HEK293T (cell line): Measurements from ENCODE around the gene SEMA4D.

Experiments
- ARNT ChIP-seq: fragments of 450-650 bp; IDR thresholded peaks from 2 replicates; pipeline ENCODE4 v1.6.1; 2017; ENCODE audit warnings: mild to moderate bottlenecking
- BHLHE40 ChIP-seq: fragments of 450-650 bp; IDR thresholded peaks from 2 replicates; pipeline ENCODE4 v1.6.1; 2016; ENCODE audit warnings: mild to moderate bottlenecking, moderate library complexity, borderline replicate concordance
- CTBP1 ChIP-seq: fragments of 450-650 bp; IDR thresholded peaks from 2 replicates; pipeline ENCODE4 v1.6.1; 2016; ENCODE audit warnings: borderline replicate concordance
- ELF4 ChIP-seq: fragments of 450-650 bp; IDR thresholded peaks from 2 replicates; pipeline ENCODE4 v1.6.1; 2017; ENCODE audit warnings: antibody characterized with exemption
- FOXA1 ChIP-seq: fragments of 450-650 bp; IDR thresholded peaks from 2 replicates; pipeline ENCODE4 v1.6.1; 2016; ENCODE audit warnings: mild to moderate bottlenecking
- FOXM1 ChIP-seq: fragments of 450-650 bp; IDR thresholded peaks from 2 replicates; pipeline ENCODE4 v1.6.1; 2017; ENCODE audit warnings: mild to moderate bottlenecking, borderline replicate concordance
- HDGF ChIP-seq: fragments of 450-650 bp; IDR thresholded peaks from 2 replicates; pipeline ENCODE4 v1.6.1; 2017; ENCODE audit warnings: antibody characterized with exemption, borderline replicate concordance
- L3MBTL2 ChIP-seq: fragments of 450-650 bp; conservative IDR thresholded peaks from 2 replicates; pipeline ENCODE4 v1.6.1; 2016; ENCODE audit warnings: mild to moderate bottlenecking
- LEF1 ChIP-seq: fragments of 450-650 bp; IDR thresholded peaks from 2 replicates; pipeline ENCODE4 v1.6.1; 2017; ENCODE audit warnings: mild to moderate bottlenecking, borderline replicate concordance
- NFRKB ChIP-seq: fragments of 450-650 bp; IDR thresholded peaks from 2 replicates; pipeline ENCODE4 v1.6.1; 2016; ENCODE audit warnings: mild to moderate bottlenecking, moderate library complexity
- SP1 ChIP-seq: fragments of 450-650 bp; IDR thresholded peaks from 2 replicates; pipeline ENCODE4 v1.6.1; 2017
- SUZ12 ChIP-seq: fragments of 450-650 bp; IDR thresholded peaks from 2 replicates; pipeline ENCODE4 v1.6.1; 2016; ENCODE audit warnings: mild to moderate bottlenecking
- ZNF384 ChIP-seq: fragments of 450-650 bp; IDR thresholded peaks from 2 replicates; pipeline ENCODE4 v1.6.1; 2016

GRCh38 chr9:89360465-89360864, 137.4 kb downstream of the SEMA4D start:
- no peak for TF ChIP-seq ELF4
- TF ChIP-seq HDGF, result no peak
- no peak for TF ChIP-seq SP1
- no peak for TF ChIP-seq ZNF384
- no peak for TF ChIP-seq FOXM1
- no peak for TF ChIP-seq SUZ12
- TF ChIP-seq NFRKB, result no peak
- no peak for TF ChIP-seq CTBP1
- no peak for TF ChIP-seq L3MBTL2
- no peak for TF ChIP-seq FOXA1
- TF ChIP-seq ARNT, result no peak
- TF ChIP-seq BHLHE40, result no peak
- TF ChIP-seq LEF1, result no peak
